Activated CD8-positive, alpha-beta memory T cell treated with anti-CD3 and anti-CD28 coated beads for 4 hours (primary cell): ENCODE data around the gene C10orf71.

Experiments used
- DNase-seq, 2 donors: peaks; one replicate each; pipeline ENCODE4 v3.0.0-alpha.2; 2020; ENCODE audit warnings: low read depth in 2 of 2

The C10orf71 gene

GRCh38 chr10:49274886-49275285 lies 24.1 kb upstream of the C10orf71 start:
- no peak for DNase-seq

GRCh38 chr10:49275896-49276295 lies 23.1 kb upstream of the C10orf71 start:
- DNase-seq: no peak

- no peak for DNase-seq
Measured at GRCh38 chr10:49276596-49276995, 22.4 kb upstream of the C10orf71 start.

GRCh38 chr10:49277973-49278372 lies 21.0 kb upstream of the C10orf71 start:
- no peak for DNase-seq

GRCh38 chr10:49278497-49278981 lies 20.4 kb upstream of the C10orf71 start:
- no peak for DNase-seq

DNA sequence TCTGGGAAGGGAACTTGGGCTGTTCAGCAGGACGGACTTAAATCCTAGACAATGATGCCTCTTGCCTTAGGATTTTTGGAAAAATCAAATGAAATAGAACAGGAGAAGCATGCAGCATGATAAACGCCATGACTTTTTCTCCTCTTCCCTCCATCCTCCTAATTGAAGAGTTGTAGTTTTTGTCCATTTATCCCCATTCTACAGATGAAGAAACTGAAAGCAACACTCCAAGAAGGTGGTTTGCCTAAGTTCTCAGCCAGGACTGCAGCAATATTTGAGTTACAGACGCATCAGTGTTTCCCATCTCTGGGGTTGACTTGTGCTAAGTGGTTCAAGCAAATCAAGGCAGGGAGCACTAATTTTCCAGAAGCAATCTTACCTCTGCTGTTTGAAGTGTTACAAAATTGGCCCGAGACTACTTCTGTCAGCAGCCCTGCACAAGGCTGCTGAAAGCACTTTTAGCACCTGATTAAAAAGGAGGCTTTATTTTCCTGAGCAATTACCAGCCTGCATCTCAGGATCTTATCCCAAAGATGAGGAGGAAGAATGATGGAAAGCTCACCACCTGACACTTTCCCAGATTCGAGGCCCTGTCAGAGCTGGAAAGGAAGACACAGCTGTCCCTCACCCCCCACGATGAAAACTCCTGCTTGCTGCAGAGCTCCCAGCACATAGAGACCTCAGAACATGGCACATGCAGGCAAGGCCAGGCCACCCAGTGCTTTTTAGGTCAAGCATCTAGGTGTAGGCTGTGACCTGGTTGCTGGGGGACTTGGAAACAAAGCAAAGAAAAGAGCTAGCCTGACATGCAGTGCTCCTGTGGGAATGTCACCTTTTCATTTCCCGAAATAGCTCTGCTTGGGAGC lies 19.7 kb upstream of the C10orf71 start:
- no peak for DNase-seq

DNA sequence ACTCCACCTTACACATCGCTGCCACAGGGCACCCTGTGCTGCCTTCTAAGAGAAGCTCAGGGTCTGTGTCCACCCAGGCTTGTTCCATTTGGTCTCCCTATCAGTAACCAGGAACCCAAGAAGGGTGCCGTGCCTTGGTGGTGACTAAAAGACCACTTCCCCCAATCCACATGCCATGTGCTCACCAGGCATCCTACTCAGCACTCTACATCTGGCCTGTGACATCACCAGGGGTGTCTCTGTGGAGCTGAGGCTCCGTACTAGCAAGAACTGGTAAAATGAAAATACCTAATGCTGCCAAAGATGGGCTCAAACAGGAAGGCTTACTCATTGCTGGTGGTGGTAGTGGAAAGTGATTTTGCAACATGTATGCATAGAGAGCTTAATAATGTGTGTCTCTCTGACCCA lies 19.0 kb upstream of the C10orf71 start:
- no peak for DNase-seq

DNA sequence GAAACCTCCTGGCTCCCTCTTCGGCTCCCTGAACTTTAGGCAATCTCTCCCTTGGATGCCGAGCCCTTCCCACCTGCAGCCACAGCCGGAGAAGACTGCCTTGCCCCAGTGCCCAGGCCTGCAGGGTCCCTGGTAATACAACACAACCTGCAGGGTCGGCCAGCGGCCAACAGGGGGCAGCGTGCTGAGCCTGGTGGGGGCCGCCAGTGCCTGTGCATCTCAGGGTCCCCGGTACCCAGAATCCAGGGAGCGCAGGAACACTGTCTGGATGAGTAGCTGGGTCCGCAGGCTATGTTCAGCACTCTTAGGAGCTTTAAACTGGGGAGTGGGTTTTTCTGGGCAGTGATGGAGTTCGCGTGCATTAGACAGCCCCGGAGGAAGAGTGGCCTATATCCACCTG lies 17.5 kb upstream of the C10orf71 start:
- DNase-seq: no peak

GRCh38 chr10:49282306-49282705 lies 16.7 kb upstream of the C10orf71 start:
- no peak for DNase-seq

- no peak for DNase-seq
Measured at GRCh38 chr10:49282879-49283341, 16.1 kb upstream of the C10orf71 start.

DNA sequence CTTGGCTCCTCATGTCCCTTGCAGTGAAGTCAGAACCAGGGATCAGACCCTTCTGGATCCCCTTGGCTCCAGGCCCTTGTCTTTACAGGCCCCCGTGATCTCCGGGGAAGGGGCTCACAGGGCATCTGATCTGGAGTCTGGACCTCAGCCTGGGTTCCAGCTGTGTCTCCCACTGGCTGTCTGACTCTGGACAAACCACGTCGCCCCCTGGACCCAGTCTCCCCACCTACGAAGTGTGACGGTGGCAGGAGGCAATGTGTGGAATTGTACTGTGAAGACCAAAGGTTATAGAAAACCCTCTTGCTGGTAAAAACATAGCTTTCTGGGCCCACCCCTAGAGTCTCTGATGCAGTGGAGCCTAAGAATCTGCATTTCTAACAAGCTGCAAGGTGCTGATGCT lies 15.5 kb upstream of the C10orf71 start:
- no peak for DNase-seq

DNA sequence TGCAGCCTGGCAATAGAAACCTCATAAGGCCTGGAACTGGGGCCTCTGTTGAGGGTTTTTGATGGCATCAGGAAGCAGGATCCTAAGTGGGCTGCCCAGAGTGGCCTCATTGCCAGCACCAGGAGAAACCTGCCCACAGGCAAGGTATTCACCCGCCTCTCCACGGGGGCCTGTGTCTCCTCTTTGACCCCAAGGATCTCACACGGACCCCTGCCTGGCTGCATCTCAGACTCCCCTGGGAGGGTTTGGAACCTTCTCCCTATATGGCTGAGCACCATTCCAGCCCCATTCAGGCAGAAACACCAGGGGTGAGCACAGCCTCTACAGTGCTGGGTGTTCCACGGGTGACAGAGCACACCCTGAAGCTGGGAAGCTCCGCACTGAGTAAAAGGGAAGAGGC lies 14.6 kb upstream of the C10orf71 start:
- DNase-seq: no peak

GRCh38 chr10:49285232-49285631 lies 13.7 kb upstream of the C10orf71 start:
- DNase-seq: no peak

- DNase-seq: no peak
Measured at GRCh38 chr10:49286686-49287085, 12.3 kb upstream of the C10orf71 start.

- DNase-seq: no peak
Measured at GRCh38 chr10:49287689-49288340, 11.2 kb upstream of the C10orf71 start.

- no peak for DNase-seq
Measured at GRCh38 chr10:49288341-49289065, 10.5 kb upstream of the C10orf71 start.

GRCh38 chr10:49289480-49289879 lies 9.5 kb upstream of the C10orf71 start:
- DNase-seq: no peak

GRCh38 chr10:49290131-49290530 lies 8.8 kb upstream of the C10orf71 start:
- no peak for DNase-seq

GRCh38 chr10:49290607-49291006 lies 8.4 kb upstream of the C10orf71 start:
- DNase-seq: no peak

DNA sequence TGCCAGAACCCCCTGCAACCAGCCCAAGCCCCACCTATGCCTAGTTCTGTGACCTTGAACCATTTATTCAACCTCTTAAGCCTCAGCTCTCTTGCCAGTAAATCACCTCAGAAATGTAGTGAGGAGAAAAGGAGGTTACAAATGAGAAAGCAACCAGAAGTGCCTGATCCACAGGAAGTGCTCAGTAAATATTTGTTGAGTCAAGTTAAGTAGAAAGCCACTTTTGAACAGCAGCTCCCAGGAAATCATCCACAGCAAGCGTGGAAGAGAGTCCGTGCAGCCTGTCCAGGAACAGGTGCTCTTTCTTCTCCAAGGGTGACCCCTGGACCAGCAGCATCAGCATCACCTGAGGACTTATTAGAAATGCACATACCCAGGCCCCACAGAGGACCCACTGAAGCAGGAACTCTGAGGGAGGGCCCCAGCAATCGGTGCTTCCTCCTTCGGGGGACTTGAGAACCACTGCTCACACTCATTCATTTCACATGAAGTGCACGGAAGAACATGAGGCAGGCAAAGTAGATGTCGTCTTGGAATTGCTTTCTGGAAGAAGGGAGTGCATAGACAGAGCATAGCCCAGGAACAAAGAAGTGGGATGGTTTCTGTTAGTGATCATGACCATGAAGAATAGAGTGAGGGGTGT lies 6.3 kb upstream of the C10orf71 start:
- no peak for DNase-seq

DNA sequence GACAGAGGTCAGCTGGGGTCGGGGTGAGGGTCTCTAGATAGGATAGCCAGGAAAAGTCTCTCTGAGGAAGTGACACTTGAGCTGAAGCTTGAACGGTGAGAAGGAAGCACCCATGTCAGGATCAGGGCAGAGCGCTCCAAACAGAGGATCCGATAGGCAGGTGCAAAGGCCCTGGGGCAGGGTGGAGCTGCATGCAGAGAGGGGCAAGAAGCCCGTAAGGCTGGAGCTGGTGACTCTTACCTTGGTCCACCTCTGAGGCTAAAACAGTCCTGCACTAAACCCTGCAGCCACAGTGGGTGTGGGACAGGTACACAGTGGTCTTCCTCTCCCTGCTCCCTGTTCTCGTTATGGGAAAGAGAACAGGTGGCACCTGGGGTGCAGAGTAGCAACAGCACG lies 5.8 kb upstream of the C10orf71 start:
- no peak for DNase-seq

DNA sequence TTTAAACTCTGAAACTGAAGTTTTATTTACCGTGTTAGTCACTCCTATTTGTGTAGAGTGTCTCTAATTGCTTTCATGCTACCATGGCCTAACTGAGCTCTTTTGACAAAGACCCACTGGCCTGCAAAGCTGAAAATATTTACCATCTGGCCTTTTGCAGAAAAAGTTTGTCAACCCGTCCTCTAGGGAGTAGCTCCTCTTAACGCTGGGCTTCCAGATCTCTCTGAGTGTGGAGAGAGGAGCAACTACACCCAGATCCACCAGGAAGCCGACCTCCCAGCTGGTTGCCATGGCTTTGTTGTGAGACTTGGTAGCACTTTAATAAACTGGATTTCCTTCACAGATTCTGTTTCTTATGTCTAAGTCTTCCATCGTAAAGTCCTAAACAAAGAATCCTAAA lies 4.2 kb upstream of the C10orf71 start:
- no peak for DNase-seq
